Measurements from ENCODE around the gene EBF3.

- TF ChIP-seq CTCF (IDR thresholded peaks at IDR 0.05) (no peak), EP300 (IDR thresholded peaks at IDR 0.05) (no peak), POLR2AphosphoS5 (IDR thresholded peaks at IDR 0.05) (no peak)
Measured at GRCh38 chr10:129880191-129880870, 83.7 kb downstream of the EBF3 start.
